ENCODE results near the gene UBE2V1.

The UBE2V1 gene

GRCh38 chr20:50058662-50059402, 54.1 kb downstream of the UBE2V1 start:
- DNase-seq: no peak

- DNase-seq: no peak
Observed at GRCh38 chr20:50057714-50058053, 55.3 kb downstream of the UBE2V1 start.

GRCh38 chr20:50056951-50057713, 55.8 kb downstream of the UBE2V1 start:
- DNase-seq: no peak

- no peak for DNase-seq
Observed at GRCh38 chr20:50056408-50056926, 56.5 kb downstream of the UBE2V1 start.

GRCh38 chr20:50055524-50056083, 57.3 kb downstream of the UBE2V1 start:
- DNase-seq: no peak

- no peak for DNase-seq
Observed at GRCh38 chr20:50054626-50055511, 58.1 kb downstream of the UBE2V1 start.

- DNase-seq: no peak
Observed at GRCh38 chr20:50054231-50054547, 58.8 kb downstream of the UBE2V1 start.

- DNase-seq: no peak
Observed at GRCh38 chr20:50053362-50054230, 59.4 kb downstream of the UBE2V1 start.

GRCh38 chr20:50052550-50053361, 60.2 kb downstream of the UBE2V1 start:
- no peak for DNase-seq

GRCh38 chr20:50050660-50051308, 62.2 kb downstream of the UBE2V1 start:
- no peak for DNase-seq

- no peak for DNase-seq
Observed at GRCh38 chr20:50050214-50050613, 62.7 kb downstream of the UBE2V1 start.

- no peak for DNase-seq
Observed at GRCh38 chr20:50049442-50050026, 63.4 kb downstream of the UBE2V1 start.

GRCh38 chr20:50048420-50049166, 64.4 kb downstream of the UBE2V1 start:
- DNase-seq: no peak

- no peak for DNase-seq
Observed at GRCh38 chr20:50044353-50044960, 68.5 kb downstream of the UBE2V1 start.

- DNase-seq: no peak
Observed at GRCh38 chr20:50043573-50044352, 69.2 kb downstream of the UBE2V1 start.

GRCh38 chr20:50042370-50043313, 70.3 kb downstream of the UBE2V1 start:
- DNase-seq: no peak
